Spleen (tissue), 13 donors: ENCODE results near the gene ACVRL1. TPM values are rescaled to one million over a fixed set of nuclear protein-coding genes. Genes with fewer than 3 reads are reported as not detected.
A peak's percentile ranks its signal among the peaks of the same experiment; 100 is the strongest.

Experiments used
- DNase-seq: peaks from one replicate; pipeline ENCODE4 v3.0.0-alpha.2; 2020
- H3K27ac ChIP-seq, 8 donors: fragments of 200-600 bp; sonication (generic) in 7 of 8; 1 replicate in 4 of 8; 2 replicates in 4 of 8; pipeline versions ENCODE4 v1.5.0 to v1.8.0; 2016 to 2021; ENCODE audit warnings: inconsistent platforms in 4 of 8, mild to moderate bottlenecking in 4 of 8, moderate library complexity in 1 of 8
- H3K27me3 ChIP-seq, 7 donors: fragments of 200-600 bp; sonication (generic) in 6 of 7; replicated peaks in 1 of 7; 1 replicate in 4 of 7; 2 replicates in 3 of 7; pipeline versions ENCODE4 v1.5.0 to v1.8.0; 2016 to 2021; ENCODE audit warnings: inconsistent platforms in 3 of 7, mild to moderate bottlenecking in 1 of 7
- H3K36me3 ChIP-seq, 6 donors: fragments of 200-600 bp; sonication (generic) in 5 of 6; 1 replicate in 4 of 6; 2 replicates in 2 of 6; pipeline versions ENCODE4 v1.5.0 to v1.8.0; 2016 to 2021; ENCODE audit warnings: inconsistent platforms in 2 of 6
- H3K4me1 ChIP-seq, 6 donors: fragments of 200-600 bp; sonication (generic) in 5 of 6; 1 replicate in 3 of 6; 2 replicates in 3 of 6; pipeline versions ENCODE4 v1.5.0 to v1.8.0; 2016 to 2021; ENCODE audit warnings: inconsistent platforms in 3 of 6
- H3K4me3 ChIP-seq, 8 donors: fragments of 200-600 bp; sonication (generic) in 7 of 8; 1 replicate in 4 of 8; 2 replicates in 4 of 8; pipeline versions ENCODE4 v1.5.0 to v1.8.0; 2016 to 2021; ENCODE audit warnings: inconsistent platforms in 4 of 8, mild to moderate bottlenecking in 4 of 8, moderate library complexity in 2 of 8
- H3K9me3 ChIP-seq, 8 donors: fragments of 200-600 bp; sonication (generic) in 7 of 8; 1 replicate in 4 of 8; 2 replicates in 4 of 8; pipeline versions ENCODE4 v1.5.0 to v1.8.0; 2016 to 2021; ENCODE audit warnings: inconsistent platforms in 4 of 8
- CTCF ChIP-seq, 11 experiments: fragments of 200-600 bp in 7 of 11; fragments of 450-650 bp in 4 of 11; sonication (generic) in 4 of 11; IDR thresholded peaks in 8 of 11; conservative IDR thresholded peaks in 3 of 11; 1 replicate in 7 of 11; 2 replicates in 4 of 11; pipeline versions ENCODE4 v1.4.0 to v1.8.0; 2016 to 2021; ENCODE audit warnings: antibody characterized with exemption in 11 of 11, inconsistent platforms in 4 of 11, mild to moderate bottlenecking in 1 of 11
- POLR2A ChIP-seq, 3 donors: fragments of 450-650 bp; IDR thresholded peaks; one replicate each; pipeline ENCODE4 v1.5.1; 2017; ENCODE audit warnings: antibody characterized with exemption in 3 of 3, mild to moderate bottlenecking in 1 of 3
- POLR2AphosphoS5 ChIP-seq, 3 donors: sonication (generic); formaldehyde crosslinking; IDR thresholded peaks; one replicate each; pipeline ENCODE4 v1.5.1; 2017; ENCODE audit warnings: antibody characterized with exemption in 3 of 3
- WGBS, 5 donors: extraction: QIAGEN DNeasy Blood & Tissue Kit in 3 of 5; methylation state at CpG; one replicate each; pipeline versions ENCODE4 v1.1.5 to v1.1.7; 2013 to 2018; 5-methylcytosine and 5-hydroxymethylcytosine counted together
- intact Hi-C: fragments of 100-400 bp; cut with DNase I; formaldehyde crosslinking; loops from one replicate; pipeline ENCODE4 v1.15.0; 2023; ENCODE audit warnings: low total_unique reads
- long read RNA-seq, 2 donors: transcript quantifications; one replicate each; lab custom pipeline, GENCODE V29; 2026
- polyA plus RNA-seq, 3 donors: library from polyadenylated mRNA; stranded (reverse); fragments of 200-250 nt; gene quantifications; one replicate each; pipeline ENCODE4 v1.2.1, GENCODE V29; 2013
- total RNA-seq, 7 donors: library from RNA; depleted of rRNA in 3 of 7; stranded (reverse); fragments of >200 nt in 3 of 7; fragmentation: NEBNext Ultra II Directional in 4 of 7; extraction: Animal tissue kit (Norgen Biotek cat#: 25700) in 4 of 7; gene quantifications; one replicate each; pipeline versions ENCODE4 v1.1.0 to v1.2.1, GENCODE V29; 2016 to 2021
- donor health status: healthy with polysubstance abuse.
- donor health status: DM: no; HTN: no; CAD: no; lungs with moderate emphysema.
- donor health status: DM: no; HTN: no; CAD: no.
- donor health status: Bipolar disorder and iron deficiency.
- donor health status: healthy.
- donor health status: DM: no; HTN: no; CAD: no.
- donor health status: DM: yes; HTN: yes; CAD: no.

ACVRL1 gene
- total RNA-seq (100 to 1,000 TPM in 2 of 7 donors, 10 to 100 TPM in 5; 58.6 to 109 (median 92.3) TPM), polyA plus RNA-seq (10 to 100 TPM; 12.5 to 21.0 (median 13.5) TPM)
- long read RNA-seq, donor 1, full-length matches to known transcripts = 17 of 17 reads
- long read RNA-seq, donor 1, partial matches to known transcripts = 0 of 17 reads
- long read RNA-seq, donor 1, other reads (novel, unspliced or antisense) = 0 of 17 reads
- long read RNA-seq, donor 2, full-length matches to known transcripts = 10 of 10 reads
- long read RNA-seq, donor 2, partial matches to known transcripts = 0 of 10 reads
- long read RNA-seq, donor 2, other reads (novel, unspliced or antisense) = 0 of 10 reads

GRCh38 chr12:51907083-51907855, at the start of gene ACVRL1:
Gene ACVRL1, plus strand, starts transcription at chr12:51907504. Its CDS starts 4,971 bp downstream, at chr12:51912475.
- H3K36me3 ChIP-seq = no peaks in the 10 kb centered on the region
- peak within 1 kb of the TSS; percentile 66 to 93 (median 88) for H3K27ac ChIP-seq
- H3K4me3 ChIP-seq = peak within 1 kb of the TSS; percentile 31 to 70 (median 38)
- TF ChIP-seq POLR2AphosphoS5 (IDR thresholded peaks at IDR 0.05) (peak in 2 of 3 donors; percentile 18 to 51), POLR2A (IDR thresholded peaks at IDR 0.05) (no peak), CTCF (IDR thresholded peaks at IDR 0.05 in 8 of 11, conservative IDR thresholded peaks at IDR 0.05 in 3 of 11) (no peak)
- WGBS, 5 donors = 7 to 44% (median 12%) methylated on average over 10 to 74 of the region's 74 CpGs
- peaks cover 0 to 33% (median 9%) of the 10 kb centered on the region in 7 donors for H3K27me3 ChIP-seq
- no peaks in the 10 kb centered on the region for H3K9me3 ChIP-seq
- intact Hi-C loops = no loop called here
- peaks cover 31 to 83% (median 56%) of the 10 kb centered on the region in 6 donors for H3K4me1 ChIP-seq
- DNase-seq = peak; percentile 73

- TF ChIP-seq POLR2AphosphoS5 (IDR thresholded peaks at IDR 0.05) (no peak), CTCF (IDR thresholded peaks at IDR 0.05 in 8 of 11, conservative IDR thresholded peaks at IDR 0.05 in 3 of 11) (no peak), POLR2A (IDR thresholded peaks at IDR 0.05) (no peak)
- peaks cover 4 to 21% (median 16%) of the 10 kb centered on the region in 6 donors for H3K4me1 ChIP-seq
- H3K4me3 ChIP-seq = no peak overlapping the region
- H3K27me3 ChIP-seq = peaks cover 0 to 45% (median 15%) of the 10 kb centered on the region in 7 donors
- H3K27ac ChIP-seq = no peak overlapping the region
- no peaks in the 10 kb centered on the region for H3K9me3 ChIP-seq
- peak; percentile 20 for DNase-seq
- WGBS, 5 donors = 83 to 95% (median 93%) methylated on average over 3 of the region's 3 CpGs
- intact Hi-C loops = no loop called here
- no peaks in the 10 kb centered on the region for H3K36me3 ChIP-seq
Measured at GRCh38 chr12:51860986-51861385, 46.3 kb upstream of the ACVRL1 start.

- 76 to 87% (median 81%) methylated on average over 4 of the region's 4 CpGs for WGBS, 5 donors
- H3K27me3 ChIP-seq = peaks cover 0 to 49% (median 15%) of the 10 kb centered on the region in 7 donors
- no peak overlapping the region for H3K27ac ChIP-seq
- H3K9me3 ChIP-seq = no peaks in the 10 kb centered on the region
- H3K36me3 ChIP-seq = no peaks in the 10 kb centered on the region
- no peak for DNase-seq
- peaks cover 4 to 21% (median 16%) of the 10 kb centered on the region in 6 donors for H3K4me1 ChIP-seq
- H3K4me3 ChIP-seq = no peak overlapping the region
- intact Hi-C loops = no loop called here
- no peak for TF ChIP-seq POLR2AphosphoS5 (IDR thresholded peaks at IDR 0.05)
Measured at GRCh38 chr12:51862947-51863346, 44.4 kb upstream of the ACVRL1 start.

- WGBS, 5 donors = 7 to 25% (median 13%) methylated on average over 10 to 17 of the region's 17 CpGs
- peak; percentile 72 for DNase-seq
- peak overlapping the region in 7 of 8 donors; percentile 9 to 61 (median 22) for H3K4me3 ChIP-seq
- no peaks in the 10 kb centered on the region for H3K9me3 ChIP-seq
- intact Hi-C loops = no loop called here
- TF ChIP-seq CTCF (IDR thresholded peaks at IDR 0.05 in 8 of 11, conservative IDR thresholded peaks at IDR 0.05 in 3 of 11) (no peak), POLR2A (IDR thresholded peaks at IDR 0.05) (no peak), POLR2AphosphoS5 (IDR thresholded peaks at IDR 0.05) (no peak)
- peaks cover 0 to 55% (median 15%) of the 10 kb centered on the region in 7 donors for H3K27me3 ChIP-seq
- peaks cover 7 to 25% (median 17%) of the 10 kb centered on the region in 6 donors for H3K4me1 ChIP-seq
- H3K27ac ChIP-seq = no peak overlapping the region
- no peaks in the 10 kb centered on the region for H3K36me3 ChIP-seq
Measured at GRCh38 chr12:51863363-51863932, 43.9 kb upstream of the ACVRL1 start.
